Measurements from ENCODE around the gene G6PC3.

Gene G6PC3

GRCh38 chr17:44078412-44078811 lies 7.9 kb downstream of the G6PC3 start:
- no peak for TF ChIP-seq CTCF (IDR thresholded peaks at IDR 0.05)
- no peak for TF ChIP-seq ZFX (IDR thresholded peaks at IDR 0.05; ENCODE audit: borderline replicate concordance)
- no peak overlapping the region for H3K27ac ChIP-seq

- H3K27ac ChIP-seq: no peak overlapping the region
- no peak for TF ChIP-seq ZFX (IDR thresholded peaks at IDR 0.05; ENCODE audit: borderline replicate concordance)
- TF ChIP-seq CTCF (IDR thresholded peaks at IDR 0.05): no peak
These were observed 9.6 kb downstream of the G6PC3 start for GRCh38 chr17:44079877-44080821.

- peak overlapping the region; percentile 25; the same call in 1 of the 2 replicates for H3K27ac ChIP-seq
- no peak for TF ChIP-seq ZFX (IDR thresholded peaks at IDR 0.05; ENCODE audit: borderline replicate concordance)
These were observed 11.1 kb downstream of the G6PC3 start for GRCh38 chr17:44081681-44082080.

- no peak for TF ChIP-seq CTCF (IDR thresholded peaks at IDR 0.05)
- no peak for TF ChIP-seq ZFX (IDR thresholded peaks at IDR 0.05; ENCODE audit: borderline replicate concordance)
- H3K27ac ChIP-seq: no peak overlapping the region
These were observed 11.9 kb downstream of the G6PC3 start for GRCh38 chr17:44082256-44082927.

GRCh38 chr17:44083250-44083849 lies 12.8 kb downstream of the G6PC3 start:
- no peak overlapping the region for H3K27ac ChIP-seq
- TF ChIP-seq ZFX (IDR thresholded peaks at IDR 0.05; ENCODE audit: borderline replicate concordance): no peak
- TF ChIP-seq CTCF (IDR thresholded peaks at IDR 0.05): peak; percentile 30

- TF ChIP-seq CTCF (IDR thresholded peaks at IDR 0.05): peak; percentile 36; the same call in 1 of the 2 replicates
- TF ChIP-seq ZFX (IDR thresholded peaks at IDR 0.05; ENCODE audit: borderline replicate concordance): no peak
- no peak overlapping the region for H3K27ac ChIP-seq
These were observed 13.6 kb downstream of the G6PC3 start for GRCh38 chr17:44084131-44084538.

GRCh38 chr17:44084921-44085320 lies 14.4 kb downstream of the G6PC3 start:
- no peak overlapping the region for H3K27ac ChIP-seq
- TF ChIP-seq CTCF (IDR thresholded peaks at IDR 0.05): no peak
